ENCODE data around the gene SLAMF9.

- TF ChIP-seq CTCF (IDR thresholded peaks at IDR 0.05; ENCODE audit: low read length), result no peak
- TF ChIP-seq EZH2 (optimal IDR thresholded peaks at IDR 0.05; ENCODE audit: low read depth, low read length), result no peak
Measured at GRCh38 chr1:159927211-159927848, 26.7 kb downstream of the SLAMF9 start.

Measured in MM.1S (cell line).